HG02571 (cell line): ENCODE results near the gene RHBDD1.

Experiments
- ATAC-seq: cut with Tn5 transposase; IDR thresholded peaks from one replicate; pipeline ENCODE4 v1.9.1; 2021; ENCODE audit warnings: mild to moderate bottlenecking, moderate library complexity; ENCODE audit not compliant: unreplicated experiment

Gene RHBDD1

DNA sequence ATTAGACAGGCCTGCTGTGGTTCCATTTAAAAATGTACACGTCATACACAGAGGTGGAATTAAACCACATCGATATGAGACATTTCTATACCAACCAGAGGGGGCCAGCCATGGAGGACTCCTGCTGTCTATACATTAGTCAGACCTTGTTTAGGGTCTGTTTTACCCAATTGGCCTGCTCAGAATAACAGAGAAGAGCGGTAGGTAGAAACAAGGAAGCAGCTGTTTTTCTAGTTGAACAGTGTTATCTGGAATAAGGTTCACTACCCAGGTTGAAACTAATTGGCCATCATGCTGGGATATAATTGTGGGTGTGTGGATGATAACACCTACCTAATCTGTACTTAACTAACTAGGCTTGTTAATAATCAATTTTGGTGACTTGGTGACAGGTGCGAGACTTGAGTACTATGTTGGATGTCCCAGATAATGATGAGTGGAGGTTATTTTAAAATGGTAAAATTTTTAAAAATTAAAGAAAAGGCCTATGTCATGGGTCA lies 47.5 kb downstream of the RHBDD1 start:
- ATAC-seq, result no peak

DNA sequence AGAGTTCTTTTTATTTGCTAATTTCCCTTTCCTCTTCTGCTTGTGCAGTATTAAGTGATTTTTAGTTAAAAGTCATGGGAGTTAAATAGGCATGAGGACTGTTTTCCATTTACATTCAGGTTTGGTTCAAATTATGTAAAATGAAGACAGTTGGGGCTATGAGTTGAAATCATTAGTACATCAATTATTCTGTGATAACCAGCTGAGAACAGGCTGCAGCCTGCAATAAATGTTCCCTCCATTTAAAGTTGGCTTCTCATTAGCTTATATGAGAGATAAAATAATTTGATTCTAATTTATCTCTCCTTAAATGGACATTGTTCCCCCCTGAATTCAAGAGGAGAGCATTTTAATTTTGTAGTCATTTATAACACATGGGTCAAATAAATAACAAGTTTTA lies 48.3 kb downstream of the RHBDD1 start:
- ATAC-seq, result no peak

DNA sequence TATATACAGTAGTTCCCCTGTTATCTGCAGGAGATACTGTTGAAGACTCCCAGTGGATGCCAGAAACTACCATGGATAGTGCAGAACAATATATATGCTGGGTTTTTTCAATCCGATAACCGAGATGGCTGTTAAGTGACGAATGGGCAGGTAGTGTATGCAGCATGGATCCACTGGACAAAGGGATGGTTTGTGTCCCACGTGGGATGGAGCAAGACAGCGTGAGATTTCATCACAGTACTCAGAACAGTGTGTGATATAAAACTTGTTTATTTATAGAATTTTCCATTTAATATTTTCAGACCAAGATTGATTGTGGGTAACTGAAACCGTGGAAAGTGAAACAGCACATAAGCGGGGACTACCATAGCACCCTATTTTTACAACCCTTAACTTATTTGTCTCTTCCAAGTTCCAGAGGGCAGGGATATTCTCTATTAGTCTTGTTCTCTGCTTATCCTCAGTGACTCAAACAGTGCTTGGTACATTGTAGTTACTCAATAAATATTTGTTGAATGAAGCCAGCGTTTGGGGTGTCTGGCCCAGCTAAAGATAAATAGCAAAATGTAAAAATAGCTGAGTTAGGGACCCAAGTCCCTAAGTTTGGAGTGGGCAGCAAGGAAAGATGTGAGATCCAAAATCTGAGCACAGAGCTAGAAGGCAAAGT lies 50.0 kb downstream of the RHBDD1 start:
- no peak for ATAC-seq

DNA sequence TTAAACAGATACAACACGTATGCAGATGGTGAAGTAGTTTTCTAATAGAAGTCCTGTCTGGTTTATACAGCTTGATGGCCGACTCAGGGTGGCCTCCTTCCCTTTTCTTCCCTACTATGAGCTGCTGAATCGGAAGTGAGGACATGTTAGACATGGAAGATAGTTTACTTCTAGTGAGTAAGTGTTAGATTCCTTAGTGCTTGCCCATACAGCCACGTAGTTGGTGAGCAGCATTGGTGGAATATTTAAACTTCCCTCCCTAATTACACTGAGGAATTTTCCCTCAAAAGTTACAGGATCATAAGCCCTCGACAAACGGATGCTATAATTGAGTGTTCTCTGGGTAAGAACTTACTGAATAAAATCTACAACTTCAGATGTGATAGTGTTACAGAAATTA lies 52.1 kb downstream of the RHBDD1 start:
- no peak for ATAC-seq

DNA sequence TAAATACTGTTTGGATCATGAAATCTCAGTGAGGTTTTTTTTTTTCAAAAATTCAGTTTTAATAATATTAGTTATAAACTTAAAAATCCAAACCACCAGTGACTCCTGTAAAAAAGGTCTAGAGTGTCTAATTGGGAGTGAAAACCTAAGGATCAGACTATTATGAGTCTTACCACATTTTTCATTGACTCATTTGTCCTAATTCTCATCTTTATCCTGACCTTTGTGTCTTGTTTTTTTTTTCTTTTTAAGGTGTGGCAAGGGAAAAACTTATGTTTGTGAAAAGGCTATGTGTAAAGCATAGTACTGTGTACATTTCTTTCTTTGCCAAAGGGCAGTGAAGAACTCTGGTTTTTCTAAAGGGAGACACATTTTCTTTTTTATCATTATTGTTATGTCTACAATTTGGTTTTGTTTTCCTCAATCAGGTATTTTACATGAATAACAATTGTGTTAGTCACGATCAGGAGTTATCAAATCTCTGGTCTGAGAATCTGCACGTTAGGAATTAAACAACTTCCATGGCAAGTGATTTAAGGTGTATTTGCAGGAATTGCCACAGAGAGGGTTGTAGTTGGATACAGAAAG lies 52.6 kb downstream of the RHBDD1 start:
- ATAC-seq, result no peak

DNA sequence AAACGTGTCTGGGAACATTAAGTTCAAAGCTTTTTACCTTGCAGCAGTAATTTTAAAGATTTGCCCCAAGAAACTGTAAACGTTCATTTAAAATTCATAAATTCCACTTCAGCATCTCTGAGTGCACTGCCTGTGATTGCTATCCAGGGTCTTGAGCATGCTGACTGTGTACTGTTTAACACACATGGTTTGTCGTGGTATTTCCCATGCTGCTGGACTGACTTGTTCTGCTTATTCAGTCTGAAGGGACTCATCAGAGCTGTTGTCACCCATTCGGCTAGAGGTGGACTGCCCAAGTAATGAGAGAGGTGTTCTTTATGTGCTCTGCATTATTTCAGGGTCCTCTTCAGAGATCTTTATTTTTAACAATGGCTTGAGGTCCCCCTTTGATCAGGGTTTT lies 53.1 kb downstream of the RHBDD1 start:
- ATAC-seq, result no peak

DNA sequence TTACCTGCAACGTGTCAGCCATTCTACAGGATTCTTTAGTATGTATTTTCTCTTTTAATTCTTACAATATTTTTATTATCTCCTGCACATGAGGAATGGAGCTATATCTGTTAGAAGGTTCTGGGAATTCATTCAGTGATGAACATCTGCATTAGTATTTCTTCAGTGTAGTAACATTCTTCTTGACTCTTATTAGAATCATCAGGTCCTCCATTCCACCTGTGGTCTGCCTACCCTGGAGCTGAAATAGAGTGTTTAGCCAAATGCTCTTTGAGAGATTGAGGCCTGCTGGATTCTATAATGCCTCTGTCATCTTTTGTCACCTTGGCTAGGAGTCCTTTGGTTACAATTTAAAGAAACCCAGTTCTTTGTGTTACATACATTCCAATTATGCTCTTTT lies 54.4 kb downstream of the RHBDD1 start:
- ATAC-seq, result no peak

DNA sequence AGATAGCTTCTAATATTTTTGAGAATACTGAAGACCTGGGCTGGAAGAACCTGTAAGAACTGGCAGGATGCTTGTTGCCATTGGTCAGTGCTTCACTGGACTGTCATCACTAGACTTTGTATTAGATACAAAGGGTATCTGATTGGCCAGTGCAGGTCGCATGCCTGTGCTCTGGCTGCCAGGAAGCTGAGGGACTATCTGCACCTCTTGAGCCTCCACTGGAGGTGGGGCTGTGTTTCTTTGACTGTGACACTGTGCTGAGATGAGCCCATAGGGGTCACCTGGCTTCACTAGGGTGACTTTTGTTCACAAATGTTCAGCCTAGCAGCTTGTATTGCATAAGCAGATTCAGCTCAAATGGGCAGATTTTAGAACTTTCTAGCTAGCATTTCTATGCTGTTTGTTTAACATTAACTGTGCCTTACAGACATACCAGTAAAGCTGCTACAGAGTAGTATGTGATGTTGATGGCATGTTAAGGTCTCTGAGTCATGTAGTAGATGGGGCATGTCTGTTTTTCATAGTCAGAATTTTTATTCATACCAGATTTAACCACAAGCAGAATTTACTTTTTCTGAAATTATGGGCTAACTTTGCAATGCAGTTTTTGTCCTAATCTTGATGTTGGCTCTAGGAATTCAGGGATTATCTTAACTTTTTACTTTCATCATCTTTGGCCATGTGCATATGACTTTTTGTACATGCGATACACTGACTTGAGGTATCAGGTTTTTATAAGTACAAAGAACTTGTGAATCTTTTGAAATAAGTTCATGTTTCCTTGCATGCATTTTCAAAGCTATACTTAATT lies 56.1 kb downstream of the RHBDD1 start:
- ATAC-seq, result no peak

DNA sequence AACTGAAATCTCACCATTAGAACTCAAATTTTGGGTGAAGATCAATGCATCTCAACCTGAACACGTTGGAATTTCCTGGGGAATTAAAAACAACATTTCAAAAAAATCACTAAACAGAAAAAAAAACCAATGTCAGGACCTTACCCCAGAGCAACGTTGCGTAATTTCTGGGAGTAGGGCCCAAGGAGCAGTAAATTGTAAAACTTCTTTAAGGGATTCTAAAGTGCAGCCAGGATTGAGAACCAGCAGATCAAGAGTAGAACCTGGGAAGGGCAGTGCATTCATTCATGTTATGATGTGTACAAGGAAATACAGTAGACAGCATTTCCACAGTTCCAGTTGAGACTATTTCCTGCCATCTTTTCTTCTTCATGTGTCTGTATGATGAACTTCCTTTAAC lies 56.9 kb downstream of the RHBDD1 start:
- no peak for ATAC-seq

DNA sequence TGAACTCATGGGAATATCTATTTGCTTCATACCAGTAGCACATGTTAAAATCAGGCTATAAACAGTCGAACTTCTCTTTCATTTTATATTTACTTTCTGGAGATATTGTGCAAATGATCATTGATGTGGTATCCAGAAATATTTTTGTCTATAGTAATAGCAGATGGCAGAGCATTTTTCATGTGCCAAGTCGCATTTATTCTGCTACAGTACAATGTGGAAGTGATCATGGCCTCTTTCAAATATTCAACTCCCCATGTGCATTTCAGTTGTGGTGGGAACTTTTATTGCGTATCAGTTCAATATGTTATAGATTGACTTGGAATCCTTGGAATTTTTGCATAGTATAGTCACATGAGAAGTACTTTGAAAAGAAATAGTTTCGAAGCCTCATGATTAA lies 57.4 kb downstream of the RHBDD1 start:
- no peak for ATAC-seq

DNA sequence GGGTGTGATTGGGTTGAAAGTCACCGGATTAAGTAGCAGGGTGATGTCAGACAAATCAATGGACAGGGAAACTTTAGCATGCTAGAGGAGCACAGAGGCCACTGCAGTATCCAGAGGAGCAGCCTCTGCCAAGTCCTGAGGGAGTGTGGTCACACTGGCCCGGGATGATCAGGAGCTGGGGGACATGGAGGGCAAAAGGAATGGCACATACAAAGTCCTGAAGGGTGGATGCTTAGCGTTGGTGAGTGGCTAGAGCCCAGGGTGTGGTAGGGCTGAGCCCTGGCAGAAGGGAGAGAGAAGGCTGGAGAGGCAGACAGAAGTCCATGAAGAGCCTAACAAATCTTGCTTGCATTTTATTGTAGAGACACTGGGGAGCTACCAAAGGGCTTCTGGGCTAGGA lies 58.9 kb downstream of the RHBDD1 start:
- no peak for ATAC-seq

DNA sequence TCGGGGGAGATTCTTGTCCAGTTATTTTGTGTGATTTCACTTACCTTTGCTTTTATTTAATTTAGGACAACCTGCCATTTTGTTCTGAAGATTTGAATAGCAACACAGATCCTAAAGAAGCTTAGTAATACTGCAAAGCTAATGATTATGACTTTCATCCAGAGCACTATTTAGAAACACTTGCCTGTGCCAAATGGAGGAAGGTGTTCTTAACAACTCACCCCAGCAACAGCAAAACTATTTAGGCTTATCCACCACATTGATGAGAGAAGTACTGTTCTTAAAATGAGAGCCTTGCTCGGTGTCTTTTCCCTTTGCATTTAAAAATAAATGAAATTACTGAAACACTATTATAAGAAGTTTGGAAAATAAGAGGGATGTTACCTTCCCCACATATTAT lies 59.7 kb downstream of the RHBDD1 start:
- ATAC-seq, result no peak

DNA sequence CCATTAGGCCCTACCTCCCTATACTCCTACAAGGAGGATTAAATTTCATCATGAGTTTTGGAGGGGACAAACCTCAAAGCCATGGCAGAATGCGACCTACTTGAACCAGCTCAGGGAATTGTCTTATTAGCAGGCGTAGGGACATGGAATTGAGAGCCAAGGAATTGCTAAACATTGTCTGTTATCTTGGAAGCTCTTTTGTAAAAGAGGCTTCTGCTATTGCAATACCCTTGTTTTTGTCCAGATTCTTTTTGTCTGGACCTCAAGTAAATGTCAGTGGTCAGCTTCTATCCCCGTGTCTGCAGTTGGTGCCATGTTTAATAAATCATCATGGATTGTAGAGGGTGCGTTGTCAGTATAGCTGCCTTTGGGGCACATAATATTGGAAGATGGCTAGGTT lies 62.3 kb downstream of the RHBDD1 start:
- ATAC-seq, result no peak

DNA sequence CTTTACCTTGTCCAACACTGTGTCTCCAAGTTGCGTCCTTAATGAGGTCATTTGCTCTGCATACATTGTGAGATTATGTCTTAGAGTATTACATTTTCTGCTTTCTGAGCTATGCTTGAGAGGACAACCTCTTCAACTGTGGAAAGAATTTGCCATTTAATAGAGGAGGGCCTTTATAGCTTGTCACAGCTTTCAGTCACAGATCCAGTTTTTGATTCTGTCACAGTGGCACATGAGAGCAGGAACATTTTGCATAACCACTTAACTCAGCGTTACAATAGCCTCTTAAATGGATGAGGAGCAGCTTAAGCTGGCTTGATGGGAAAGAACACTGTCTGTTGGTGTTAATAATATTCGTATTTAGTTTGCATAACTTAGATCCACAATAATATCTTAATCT lies 63.0 kb downstream of the RHBDD1 start:
- no peak for ATAC-seq

DNA sequence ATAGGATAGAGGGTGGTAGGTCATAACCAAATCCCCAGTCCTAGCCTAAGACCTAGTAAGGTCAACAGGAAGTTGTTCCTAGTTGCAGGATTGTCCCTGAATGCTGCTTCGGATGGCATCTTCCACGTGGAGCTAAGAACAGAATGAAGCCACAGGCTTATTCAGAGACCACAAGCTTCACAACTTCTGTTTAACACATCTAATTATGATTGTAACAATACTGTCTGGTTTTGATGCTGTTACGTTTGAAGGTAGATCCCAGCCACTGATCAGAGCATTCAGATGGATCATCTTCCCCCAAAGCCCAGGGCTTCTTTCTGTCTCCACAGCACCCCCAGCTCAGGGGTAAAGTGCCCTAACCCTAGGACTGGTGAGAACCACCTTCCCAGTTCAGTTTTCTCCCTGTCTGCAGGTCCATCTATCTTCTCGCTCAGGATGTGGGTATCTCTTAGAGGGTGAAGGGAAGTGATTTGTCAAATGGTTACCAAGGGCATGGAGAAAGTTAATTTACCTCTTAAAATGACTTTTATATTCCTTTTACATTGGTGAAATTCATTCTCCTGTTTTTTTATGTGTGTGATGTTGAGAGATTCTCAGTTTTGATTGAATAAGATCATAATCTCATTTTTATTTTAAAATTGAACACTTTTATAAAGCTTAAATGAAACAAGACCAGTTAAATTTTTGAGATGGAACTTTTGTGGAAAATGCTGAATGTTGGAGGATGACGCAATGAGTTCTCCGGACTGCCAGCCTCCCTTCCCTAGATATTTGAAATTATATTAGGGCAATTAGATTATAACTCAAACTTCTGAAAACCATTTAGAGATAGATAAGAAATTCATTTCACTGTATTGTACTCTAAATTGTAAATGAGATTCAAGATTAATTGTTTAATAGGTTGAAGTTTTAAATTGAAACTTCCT lies 66.5 kb downstream of the RHBDD1 start:
- ATAC-seq, result no peak

DNA sequence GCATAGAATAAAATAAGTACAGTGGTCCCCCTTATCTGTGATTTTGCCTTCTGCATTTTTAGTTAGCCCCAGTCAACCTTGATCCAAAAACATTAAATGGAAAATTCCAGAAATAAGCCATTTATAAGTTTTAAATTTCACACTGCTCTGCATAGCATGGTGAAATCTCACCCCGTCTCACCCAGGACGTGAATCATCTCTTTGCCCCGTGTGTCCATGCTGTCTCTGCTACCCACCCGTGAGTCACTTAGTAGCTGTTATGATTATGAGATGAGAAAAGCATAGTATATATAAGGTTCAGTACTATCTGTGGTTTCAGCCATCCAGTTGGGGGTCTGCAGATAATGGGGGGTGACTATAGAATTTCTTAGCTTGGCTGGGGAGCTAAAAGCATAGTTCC lies 67.3 kb downstream of the RHBDD1 start:
- no peak for ATAC-seq

DNA sequence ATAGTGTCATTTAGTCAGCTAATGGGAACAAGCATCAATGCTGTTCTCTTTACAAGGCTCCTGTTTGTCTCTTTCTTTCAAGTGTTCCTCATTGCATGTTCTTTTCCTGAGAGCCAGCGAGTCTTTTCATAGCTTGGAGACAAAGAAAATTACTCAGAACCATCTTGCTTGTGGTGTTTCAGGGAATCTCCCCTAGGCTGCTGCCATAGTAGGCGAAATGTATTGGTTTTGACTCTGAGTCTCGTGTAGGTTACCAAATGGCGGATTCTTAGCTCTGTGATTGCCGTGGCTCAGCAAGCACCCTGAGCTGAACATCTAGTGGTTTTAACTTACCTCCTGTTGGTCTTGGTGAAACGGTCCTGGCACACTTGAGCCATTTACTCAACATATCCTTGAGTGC lies 68.7 kb downstream of the RHBDD1 start:
- ATAC-seq, result peak; percentile 50

DNA sequence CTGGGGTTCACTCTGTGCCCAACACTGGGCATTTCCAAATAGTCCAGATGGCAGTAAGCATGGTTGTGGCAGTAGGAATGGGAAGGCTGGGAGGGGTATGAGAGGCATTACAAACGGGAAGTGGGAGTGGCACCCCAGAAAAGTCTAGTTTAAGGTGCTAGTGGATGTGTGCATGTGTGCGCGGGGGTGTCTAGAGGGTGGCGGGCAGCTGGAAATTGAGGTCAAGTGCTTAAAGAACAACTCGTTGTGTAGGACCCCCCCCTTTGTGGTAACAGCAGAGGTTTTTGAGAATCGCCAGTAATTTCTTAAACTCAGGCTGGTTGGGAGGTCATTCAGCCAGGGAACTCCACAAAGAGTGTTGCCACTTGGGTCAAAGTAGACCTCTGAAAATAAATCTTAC lies 69.9 kb downstream of the RHBDD1 start:
- ATAC-seq, result peak; percentile 33

DNA sequence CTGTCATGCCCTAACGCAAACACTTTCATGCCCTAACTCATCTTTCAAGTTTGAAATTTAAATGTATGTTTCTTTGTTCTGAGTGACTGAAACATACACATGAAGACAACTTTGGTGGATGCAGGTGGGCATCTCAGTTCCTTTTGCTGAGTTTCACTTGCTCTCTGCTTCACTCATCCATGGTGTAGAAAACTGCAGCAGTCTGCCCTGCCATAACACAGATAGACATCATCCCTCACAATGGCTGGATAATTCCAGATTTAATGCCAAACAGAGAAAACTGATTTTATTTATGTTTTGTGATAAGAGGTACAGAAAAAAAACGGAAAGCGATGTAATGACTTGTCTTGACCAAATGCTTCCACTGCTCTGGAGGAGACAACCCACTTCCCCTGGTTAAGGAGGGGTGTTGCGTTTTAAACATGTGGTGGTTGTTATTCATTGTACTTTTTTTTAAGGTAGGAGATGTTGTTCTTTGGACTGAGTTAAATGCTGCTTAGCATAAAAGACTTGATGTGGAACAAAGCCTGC lies 70.4 kb downstream of the RHBDD1 start:
- peak; percentile 76 for ATAC-seq

DNA sequence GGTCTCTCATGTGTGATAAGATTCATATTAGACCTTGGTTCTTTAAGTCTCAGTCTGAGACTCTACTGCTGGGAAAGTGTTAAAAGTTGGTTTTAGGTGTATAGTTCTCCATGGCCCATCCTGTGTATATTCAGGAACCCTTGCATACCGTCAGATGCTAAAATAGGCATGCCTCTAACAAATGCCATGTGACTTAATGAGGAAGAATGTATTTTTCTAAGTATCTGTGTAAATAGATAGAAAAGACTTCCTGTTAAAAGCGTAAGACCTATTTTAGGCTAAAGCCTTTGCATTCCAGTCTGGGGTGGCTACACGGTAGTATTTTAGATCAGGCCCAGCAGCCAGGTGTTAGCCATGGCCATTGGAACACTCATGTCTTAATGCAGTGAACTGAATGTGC lies 73.3 kb downstream of the RHBDD1 start:
- no peak for ATAC-seq

DNA sequence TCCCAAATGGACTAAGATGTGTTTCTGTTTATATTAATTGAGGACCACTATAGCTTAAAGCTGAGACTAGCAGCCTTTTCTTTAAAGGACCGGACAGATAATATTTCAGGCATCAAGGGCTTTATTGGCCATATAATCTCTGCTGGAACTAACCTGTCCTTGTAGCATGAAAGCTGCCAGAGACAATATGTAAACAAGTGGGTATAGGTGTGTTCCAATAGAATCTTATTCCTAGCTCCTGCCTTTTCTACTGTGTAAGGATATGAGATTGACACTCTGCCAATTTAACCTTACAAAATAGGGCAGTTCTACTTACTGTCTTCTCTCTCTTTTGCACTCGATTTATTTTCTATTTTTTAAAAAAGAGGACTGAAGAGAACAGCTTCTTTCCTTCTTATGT lies 74.0 kb downstream of the RHBDD1 start:
- ATAC-seq, result no peak
